ENCODE data around the gene EDC4.
A peak's percentile ranks its signal among the peaks of the same experiment; 100 is the strongest.
"Not testable (repeated sequence)": the region's sequence is repeated elsewhere in the genome, so short reads cannot be mapped to it uniquely, and the experiment has no call there.

Gene EDC4

GRCh38 chr16:67853670-67854069 lies 19.2 kb upstream of the EDC4 start:
- no peak for DNase-seq

- no peak for DNase-seq
Observed at GRCh38 chr16:67855789-67856188, 17.1 kb upstream of the EDC4 start.

- DNase-seq, result no peak
Observed at GRCh38 chr16:67856927-67857546, 15.8 kb upstream of the EDC4 start.

GRCh38 chr16:67857547-67858233 lies 15.2 kb upstream of the EDC4 start:
- peak; percentile 13 for DNase-seq

GRCh38 chr16:67858500-67858899 lies 14.4 kb upstream of the EDC4 start:
- no peak for DNase-seq

GRCh38 chr16:67860589-67861398 lies 12.1 kb upstream of the EDC4 start:
- DNase-seq, result no peak

- no peak for DNase-seq
Observed at GRCh38 chr16:67861877-67862276, 11.0 kb upstream of the EDC4 start.

GRCh38 chr16:67862623-67863583 lies 9.9 kb upstream of the EDC4 start:
- DNase-seq, result no peak

- not testable (repeated sequence) for DNase-seq
Observed at GRCh38 chr16:67864044-67864443, 8.8 kb upstream of the EDC4 start.

GRCh38 chr16:67864594-67864993 lies 8.3 kb upstream of the EDC4 start:
- DNase-seq, result no peak

GRCh38 chr16:67865318-67865717 lies 7.5 kb upstream of the EDC4 start:
- DNase-seq, result no peak

- DNase-seq, result no peak
Observed at GRCh38 chr16:67868290-67868689, 4.6 kb upstream of the EDC4 start.

- DNase-seq, result no peak
Observed at GRCh38 chr16:67869653-67870052, 3.2 kb upstream of the EDC4 start.

GRCh38 chr16:67871256-67871655 lies 1.6 kb upstream of the EDC4 start:
- no peak for DNase-seq

- DNase-seq, result no peak
Observed at GRCh38 chr16:67872131-67872630, 671 bp upstream of the EDC4 start.

- DNase-seq, result no peak
Observed at GRCh38 chr16:67873435-67874370, 851 bp downstream of the EDC4 start.

- DNase-seq, result no peak
Observed at GRCh38 chr16:67874372-67874771, 1.5 kb downstream of the EDC4 start.

- no peak for DNase-seq
Observed at GRCh38 chr16:67877064-67877463, 4.2 kb downstream of the EDC4 start.

- DNase-seq, result no peak
Observed at GRCh38 chr16:67878232-67878631, 5.4 kb downstream of the EDC4 start.

- DNase-seq, result no peak
Observed at GRCh38 chr16:67878846-67879245, 6.0 kb downstream of the EDC4 start.

GRCh38 chr16:67879462-67879861 lies 6.6 kb downstream of the EDC4 start:
- no peak for DNase-seq
